Transverse colon (tissue), 4 donors: ENCODE data around the gene BACE2. TPM values are rescaled to one million over a fixed set of nuclear protein-coding genes. Genes with fewer than 3 reads are reported as not detected.
"Not testable (repeated sequence)": the region's sequence is repeated elsewhere in the genome, so short reads cannot be mapped to it uniquely, and the experiment has no call there.

Source experiments
- DNase-seq: peaks from one replicate; pipeline ENCODE4 v3.0.0-alpha.2; 2019
- H3K27ac ChIP-seq, 4 donors: fragments of 200-600 bp; sonication (generic); 2 replicates each; pipeline ENCODE4 v1.5.1; 2016 to 2018; ENCODE audit warnings: inconsistent platforms in 4 of 4
- H3K27me3 ChIP-seq: fragments of 200-600 bp; sonication (generic); 2 replicates; pipeline ENCODE4 v1.5.1; 2017; ENCODE audit warnings: inconsistent platforms
- H3K36me3 ChIP-seq, 4 donors: fragments of 200-600 bp; sonication (generic); 2 replicates each; pipeline ENCODE4 v1.5.1; 2017 to 2019; ENCODE audit warnings: inconsistent platforms in 4 of 4
- H3K4me1 ChIP-seq, 4 donors: fragments of 200-600 bp; sonication (generic); 2 replicates each; pipeline ENCODE4 v1.5.1; 2017 to 2020; ENCODE audit warnings: inconsistent platforms in 4 of 4
- H3K4me3 ChIP-seq, 4 donors: fragments of 200-600 bp; sonication (generic); 1 replicate in 1 of 4; 2 replicates in 3 of 4; pipeline versions ENCODE4 v1.5.1 to v1.6.1; 2017 to 2019; ENCODE audit warnings: inconsistent platforms in 4 of 4
- H3K9me3 ChIP-seq, 2 donors: fragments of 200-600 bp; sonication (generic); 2 replicates each; pipeline ENCODE4 v1.5.1; 2017 to 2019; ENCODE audit warnings: inconsistent platforms in 2 of 2
- CTCF ChIP-seq, 5 experiments: fragments of 200-600 bp in 3 of 5; fragments of 450-650 bp in 2 of 5; sonication (generic) in 3 of 5; IDR thresholded peaks; 1 replicate in 2 of 5; 2 replicates in 3 of 5; pipeline ENCODE4 v1.5.1; 2016 to 2017; ENCODE audit warnings: antibody characterized with exemption in 5 of 5, inconsistent platforms in 3 of 5, mild to moderate bottlenecking in 2 of 5, moderate library complexity in 1 of 5
- EP300 ChIP-seq: sonication (generic); formaldehyde crosslinking; IDR thresholded peaks from one replicate; pipeline ENCODE4 v1.6.1; 2017; ENCODE audit warnings: antibody characterized with exemption, low read depth
- POLR2A ChIP-seq: fragments of 450-650 bp; IDR thresholded peaks from one replicate; pipeline ENCODE4 v1.6.1; 2016; ENCODE audit warnings: antibody characterized with exemption, mild to moderate bottlenecking, moderate library complexity
- POLR2AphosphoS5 ChIP-seq, 3 donors: sonication (generic); formaldehyde crosslinking; IDR thresholded peaks; one replicate each; pipeline ENCODE4 v1.6.1; 2016; ENCODE audit warnings: antibody characterized with exemption in 3 of 3
- WGBS, 2 donors: methylation state at CpG; one replicate each; pipeline ENCODE4 v1.1.5; 2018; ENCODE audit warnings: low coverage in 1 of 2; 5-methylcytosine and 5-hydroxymethylcytosine counted together
- in situ Hi-C, 4 donors: fragments of 200-750 bp; cut with MboI; loops; one replicate each; pipeline versions ENCODE4 v1.15.0 to v1.15.1; 2017; ENCODE audit warnings: low sequenced_read_pairs in 3 of 4, low pct_ligation_motif_present in 1 of 4, low pct_unique_long_range_greater_than_20kb in 1 of 4
- intact Hi-C: fragments of 100-400 bp; cut with DNase I; formaldehyde crosslinking; loops from one replicate; pipeline ENCODE4 v1.15.1; 2023; ENCODE audit warnings: low total_unique reads
- total RNA-seq, 4 donors: library from RNA; depleted of rRNA; stranded (reverse); fragments of >200 nt; gene quantifications; one replicate each; pipeline ENCODE4 v1.1.0, GENCODE V29; 2016

BACE2 gene
- total RNA-seq, 4 donors from 2014 or later: 28.4 to 52.5 (median 43.9) TPM

DNA sequence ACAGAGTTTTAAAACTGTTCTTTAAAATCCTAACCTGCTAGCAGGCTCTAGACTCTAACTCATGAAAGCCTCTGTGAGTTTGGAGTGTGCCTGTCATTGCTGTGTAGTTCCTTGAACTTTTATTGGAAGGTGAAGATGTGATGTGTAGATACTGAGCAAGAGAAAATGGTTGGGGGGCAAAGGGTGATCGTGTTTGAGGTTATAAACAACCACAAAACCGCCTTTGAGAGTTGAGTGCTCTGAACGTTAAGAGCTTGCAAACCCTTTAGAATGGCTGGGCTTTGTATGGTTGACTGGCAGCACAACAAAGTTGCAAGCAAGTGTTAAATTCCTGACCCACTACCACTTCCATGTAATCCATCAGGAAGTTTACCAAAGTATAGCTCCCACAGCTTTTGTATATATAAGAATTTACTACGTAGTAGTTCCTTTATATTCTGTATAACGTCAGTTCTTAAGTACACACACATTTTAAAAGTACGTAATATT lies 19.6 kb downstream of the BACE2 start:
- intact Hi-C loops (no loop called here), in situ Hi-C loops (no loop called here)
- DNase-seq: no peak
- WGBS, 2 donors: 41 to 73% methylated on average over 6 of the region's 6 CpGs
- TF ChIP-seq POLR2AphosphoS5 (IDR thresholded peaks at IDR 0.05): no peak
- TF ChIP-seq CTCF (IDR thresholded peaks at IDR 0.05): no peak
- TF ChIP-seq EP300: no peak
- no peak for TF ChIP-seq POLR2A
- H3K4me1 ChIP-seq: peaks cover 0 to 11% (median 9%) of the 10 kb centered on the region in 4 donors
- H3K27ac ChIP-seq: no peak overlapping the region
- H3K9me3 ChIP-seq: no peaks in the 10 kb centered on the region
- no peak overlapping the region for H3K4me3 ChIP-seq
- H3K27me3 ChIP-seq: no peaks in the 10 kb centered on the region
- H3K36me3 ChIP-seq: no peaks in the 10 kb centered on the region

GRCh38 chr21:41188486-41189149 lies 20.7 kb downstream of the BACE2 start:
- H3K4me3 ChIP-seq: no peak overlapping the region
- no peaks in the 10 kb centered on the region for H3K9me3 ChIP-seq
- intact Hi-C loops: no loop called here
- no peaks in the 10 kb centered on the region for H3K36me3 ChIP-seq
- no peak overlapping the region for H3K27ac ChIP-seq
- peaks cover 0 to 11% (median 9%) of the 10 kb centered on the region in 4 donors for H3K4me1 ChIP-seq
- 86 to 100% methylated on average over 1 to 6 of the region's 6 CpGs for WGBS, 2 donors
- no peak for DNase-seq
- TF ChIP-seq CTCF (IDR thresholded peaks at IDR 0.05) (no peak), POLR2A (no peak), EP300 (no peak), POLR2AphosphoS5 (IDR thresholded peaks at IDR 0.05) (no peak)
- in situ Hi-C loops: no loop called here
- H3K27me3 ChIP-seq: no peaks in the 10 kb centered on the region

DNA sequence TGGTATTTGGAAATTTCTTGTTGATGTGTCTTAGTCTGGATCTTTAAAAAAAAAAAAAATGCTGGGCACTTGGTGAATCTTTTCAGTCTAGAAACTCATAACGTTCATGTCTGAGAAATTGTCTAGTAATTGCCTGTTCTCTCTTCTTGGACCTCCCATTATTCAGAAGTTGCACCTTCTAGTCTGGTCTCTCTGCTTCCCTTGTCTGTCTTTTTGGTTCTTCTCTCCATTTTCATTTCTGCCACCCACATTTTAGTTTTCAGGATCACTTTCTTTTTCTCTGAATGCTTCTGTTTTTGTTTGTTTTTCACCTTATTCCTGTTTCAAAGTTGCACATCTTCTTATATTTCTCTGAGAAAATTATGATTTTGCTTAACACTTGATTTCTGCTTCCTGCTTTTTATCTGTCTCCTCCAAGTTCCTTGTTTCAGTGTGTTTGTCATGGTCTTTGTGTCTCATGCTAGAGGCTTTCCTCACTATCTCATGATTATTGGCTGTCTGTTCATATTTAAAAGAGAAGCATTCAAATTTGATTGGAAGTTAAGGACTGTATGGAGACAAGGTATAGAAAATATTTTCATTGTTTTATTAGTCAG lies 21.3 kb downstream of the BACE2 start:
- TF ChIP-seq POLR2A (no peak), CTCF (IDR thresholded peaks at IDR 0.05) (no peak), POLR2AphosphoS5 (IDR thresholded peaks at IDR 0.05) (no peak), EP300 (no peak)
- intact Hi-C loops (no loop called here), in situ Hi-C loops (no loop called here)
- Histone ChIP-seq H3K36me3 (no peaks in the 10 kb centered on the region), H3K4me3 (no peak overlapping the region), H3K4me1 (peaks cover 0 to 11% (median 9%) of the 10 kb centered on the region in 4 donors), H3K27ac (no peak overlapping the region), H3K9me3 (no peaks in the 10 kb centered on the region), H3K27me3 (no peaks in the 10 kb centered on the region)
- WGBS, 2 donors: 68 to 90% methylated on average over 1 of the region's 1 CpG
- DNase-seq: no peak

GRCh38 chr21:41192552-41192951 lies 24.6 kb downstream of the BACE2 start:
- DNase-seq, H3K27ac ChIP-seq, H3K4me3 ChIP-seq, H3K36me3 ChIP-seq, intact Hi-C loops, H3K9me3 ChIP-seq, H3K27me3 ChIP-seq, in situ Hi-C loops, H3K4me1 ChIP-seq: not testable (repeated sequence)
- 85% methylated on average over 4 of the region's 4 CpGs; no CpG with 5 or more reads in 1 of the 2 donors for WGBS, 2 donors
